CD8-positive, alpha-beta memory T cell (primary cell): ENCODE data around the gene ST3GAL4. TPM values are rescaled to one million over a fixed set of nuclear protein-coding genes. Genes with fewer than 3 reads are reported as not detected.

Source experiments
- CTCF ChIA-PET: fragments of 350-600 bp; sonication (Branson Sonifier 250); formaldehyde crosslinking; loops from one replicate; lab custom pipeline; 2021; ENCODE audit warnings: antibody characterized with exemption; lab: Charles Lee
- POLR2A ChIA-PET: fragments of 350-600 bp; sonication (Branson Sonifier 250); formaldehyde crosslinking; loops from one replicate; lab custom pipeline; 2021; ENCODE audit warnings: antibody characterized with exemption; lab: Charles Lee
- DNase-seq, 5 donors: peaks; one replicate each; pipeline versions ENCODE4 v3.0.0 to v3.0.0-alpha.2; 2020 to 2022; ENCODE audit warnings: mixed read lengths in 1 of 5
- H3K27ac ChIP-seq: one replicate; pipeline ENCODE4 v1.7.0; 2013; ENCODE audit warnings: low read depth, mild to moderate bottlenecking, low read length, moderate library complexity
- H3K27me3 ChIP-seq: 2 replicates; pipeline ENCODE4 v1.7.0; 2013; ENCODE audit warnings: low read length, mild to moderate bottlenecking; ENCODE audit not compliant: insufficient read depth, poor library complexity, severe bottlenecking
- H3K36me3 ChIP-seq: 2 replicates; pipeline ENCODE4 v1.7.0; 2013; ENCODE audit warnings: mild to moderate bottlenecking, low read length, moderate library complexity; ENCODE audit not compliant: insufficient read depth
- H3K4me1 ChIP-seq: 2 replicates; pipeline ENCODE4 v1.7.0; 2013; ENCODE audit warnings: mild to moderate bottlenecking, low read length, moderate library complexity; ENCODE audit not compliant: insufficient read depth
- H3K4me3 ChIP-seq: 2 replicates; pipeline ENCODE4 v1.7.0; 2013; ENCODE audit warnings: mild to moderate bottlenecking, low read length
- H3K9me3 ChIP-seq: 2 replicates; pipeline ENCODE4 v1.7.0; 2013; ENCODE audit warnings: mild to moderate bottlenecking, low read length
- H3K27ac Mint-ChIP-seq, 8 donors: one replicate each; pipeline ENCODE4 v1.8.0; 2020 to 2021; ENCODE audit warnings: mixed read lengths in 8 of 8, mild to moderate bottlenecking in 6 of 8, inconsistent platforms in 3 of 8, moderate library complexity in 3 of 8
- H3K27me3 Mint-ChIP-seq, 2 donors: one replicate each; pipeline ENCODE4 v1.8.0; 2020 to 2021; ENCODE audit warnings: mixed read lengths in 2 of 2, mild to moderate bottlenecking in 1 of 2, moderate library complexity in 1 of 2
- H3K36me3 Mint-ChIP-seq, 3 donors: one replicate each; pipeline ENCODE4 v1.8.0; 2020 to 2021; ENCODE audit warnings: mixed read lengths in 3 of 3, inconsistent platforms in 1 of 3, mild to moderate bottlenecking in 1 of 3
- H3K4me1 Mint-ChIP-seq, 3 donors: one replicate each; pipeline ENCODE4 v1.8.0; 2020 to 2021; ENCODE audit warnings: mixed read lengths in 3 of 3, inconsistent platforms in 1 of 3, mild to moderate bottlenecking in 1 of 3
- H3K4me3 Mint-ChIP-seq, 7 donors: one replicate each; pipeline ENCODE4 v1.8.0; 2020 to 2021; ENCODE audit warnings: mixed read lengths in 7 of 7, mild to moderate bottlenecking in 6 of 7, moderate library complexity in 4 of 7, inconsistent platforms in 2 of 7
- H3K9me3 Mint-ChIP-seq, 5 donors: one replicate each; pipeline ENCODE4 v1.8.0; 2020 to 2022; ENCODE audit warnings: mixed read lengths in 5 of 5, mild to moderate bottlenecking in 3 of 5, moderate library complexity in 2 of 5, inconsistent platforms in 1 of 5
- polyA plus RNA-seq: library from polyadenylated mRNA; unstranded; fragments of 300-500 nt; fragmentation: Illumina TruSeq; gene quantifications from one replicate; pipeline ENCODE4 v1.2.3, GENCODE V29; 2021
- total RNA-seq, 2 experiments: library from RNA; stranded (reverse); gene quantifications; one replicate each; pipeline ENCODE4 v1.2.3, GENCODE V29; 2021

ST3GAL4 gene
- total and polyA plus RNA-seq, 3 experiments from 2014 or later, result 8.3 to 12.5 (median 11.0) TPM

DNA sequence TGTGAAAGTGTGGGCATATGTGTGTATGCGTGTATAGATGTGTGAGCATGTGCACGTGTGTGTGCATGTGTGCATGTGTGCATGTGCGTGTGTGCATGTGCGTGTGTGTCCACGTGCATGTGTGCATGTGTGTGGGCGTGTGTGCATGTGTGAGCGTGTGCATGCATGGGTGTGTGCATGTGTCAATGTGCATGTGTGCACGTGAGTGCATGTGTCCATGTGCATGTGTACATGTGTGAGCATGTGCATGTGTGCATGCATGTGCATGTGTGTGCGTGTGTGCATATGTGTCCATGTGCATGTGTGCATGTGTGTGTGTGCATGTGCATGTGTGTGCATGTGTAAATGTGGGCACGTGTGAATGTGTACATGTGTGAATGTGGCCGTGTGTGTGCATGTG, 95.3 kb downstream of the ST3GAL4 start:
- H3K4me3 Mint-ChIP-seq, result no peak overlapping the region

DNA sequence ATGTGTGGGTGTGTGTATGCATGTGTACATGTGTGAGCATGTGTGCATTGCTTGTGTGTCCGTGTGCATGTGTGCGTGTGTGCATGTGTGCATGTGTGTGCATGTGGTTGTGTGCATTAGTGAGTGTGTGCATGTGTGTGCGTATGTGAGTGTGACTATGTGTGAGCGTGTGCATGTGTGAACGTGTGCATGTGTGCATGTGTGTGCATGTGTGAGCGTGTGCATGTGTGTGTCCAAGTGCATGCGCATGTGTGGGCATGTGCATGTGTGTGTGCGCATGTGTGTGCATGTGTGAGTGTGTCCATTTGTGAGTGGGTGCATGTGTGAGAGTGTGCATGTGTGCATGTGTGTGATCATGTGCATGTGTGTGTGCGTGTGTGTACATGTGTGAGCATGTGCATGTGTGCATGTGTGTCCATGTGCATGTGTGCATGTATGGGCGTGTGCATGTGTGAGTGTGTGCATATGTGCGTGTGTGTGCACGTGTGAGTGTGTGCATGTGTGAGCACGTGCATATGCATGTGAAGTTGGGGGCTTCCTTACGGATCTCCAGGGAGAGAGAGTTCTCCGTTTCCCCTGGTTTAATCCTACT, 95.8 kb downstream of the ST3GAL4 start:
- no peak overlapping the region for H3K4me3 Mint-ChIP-seq
- H3K9me3 Mint-ChIP-seq, result peaks cover 0 to 2% (median 0%) of the 10 kb centered on the region in 5 donors
- DNase-seq, result no peak
- H3K36me3 ChIP-seq, result no peaks in the 10 kb centered on the region
- H3K9me3 ChIP-seq, result no peaks in the 10 kb centered on the region
- H3K4me3 ChIP-seq, result no peak overlapping the region
- peaks cover 0 to 3% of the 10 kb centered on the region in 2 donors for H3K27me3 Mint-ChIP-seq
- CTCF ChIA-PET, result no interaction called here
- POLR2A ChIA-PET, result no interaction called here
- H3K27me3 ChIP-seq, result no peaks in the 10 kb centered on the region
- no peaks in the 10 kb centered on the region for H3K36me3 Mint-ChIP-seq
- no peaks in the 10 kb centered on the region for H3K4me1 ChIP-seq
- H3K4me1 Mint-ChIP-seq, result peaks cover 0 to 3% (median 2%) of the 10 kb centered on the region in 3 donors
- H3K27ac ChIP-seq, result no peak overlapping the region
- no peak overlapping the region for H3K27ac Mint-ChIP-seq

More for the DNA sequence above, 95.3 kb downstream of the ST3GAL4 start:
- ChIA-PET POLR2A (no interaction called here), CTCF (no interaction called here)
- no peak overlapping the region for H3K27ac ChIP-seq
- Mint-ChIP-seq H3K27me3 (peaks cover 0 to 3% of the 10 kb centered on the region in 2 donors), H3K27ac (no peak overlapping the region), H3K9me3 (peaks cover 0 to 2% (median 0%) of the 10 kb centered on the region in 5 donors), H3K36me3 (no peaks in the 10 kb centered on the region), H3K4me1 (peaks cover 0 to 3% (median 2%) of the 10 kb centered on the region in 3 donors)
- H3K36me3 ChIP-seq, result no peaks in the 10 kb centered on the region
- H3K9me3 ChIP-seq, result no peaks in the 10 kb centered on the region
- no peak for DNase-seq
- no peak overlapping the region for H3K4me3 ChIP-seq
- no peaks in the 10 kb centered on the region for H3K4me1 ChIP-seq
- no peaks in the 10 kb centered on the region for H3K27me3 ChIP-seq

DNA sequence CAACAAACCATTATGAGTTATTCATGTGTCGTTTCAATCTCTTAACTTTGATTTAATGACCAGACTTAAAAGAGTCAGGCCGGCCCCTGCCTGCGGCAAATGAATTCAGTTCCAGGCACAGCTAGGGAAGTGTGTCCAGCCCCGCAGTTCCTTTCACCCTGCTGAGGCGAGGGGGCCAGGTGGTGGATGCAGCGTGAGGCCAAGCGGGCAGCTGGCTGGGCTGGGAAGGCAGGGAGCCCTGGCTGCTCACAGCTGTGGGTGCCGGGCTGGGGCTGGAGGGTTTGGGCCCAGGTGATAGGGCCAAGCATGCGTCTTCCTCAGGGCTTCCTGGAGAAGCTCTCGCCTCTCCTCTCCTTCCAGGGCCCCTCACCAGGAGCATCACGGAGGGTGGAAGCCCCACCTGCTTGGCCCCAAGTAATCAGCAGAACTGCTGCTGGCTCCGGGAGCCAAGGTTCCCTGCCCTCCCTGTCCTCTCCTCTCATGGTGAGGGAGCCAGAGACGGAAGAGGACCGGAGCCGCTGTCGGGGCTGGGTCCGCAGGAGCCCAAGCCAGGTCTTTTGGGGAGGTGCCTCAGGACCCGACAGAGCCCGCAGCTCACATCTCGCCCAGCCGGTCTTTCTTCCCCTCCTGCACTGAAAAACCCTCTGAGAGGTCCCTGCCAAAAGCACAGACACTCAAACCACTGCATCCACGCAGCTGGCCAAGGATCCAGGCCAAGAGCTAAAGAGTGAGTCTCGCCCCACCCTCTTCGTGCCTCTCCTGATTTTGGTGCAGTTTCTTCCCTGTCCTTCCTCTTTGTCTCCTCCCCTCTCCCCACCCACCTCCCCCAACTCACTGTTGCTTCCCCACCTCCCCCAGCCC, 97.0 kb downstream of the ST3GAL4 start:
- no peaks in the 10 kb centered on the region for H3K4me1 ChIP-seq
- H3K27me3 ChIP-seq, result no peaks in the 10 kb centered on the region
- Mint-ChIP-seq H3K9me3 (peaks cover 0 to 2% (median 0%) of the 10 kb centered on the region in 5 donors), H3K4me1 (peaks cover 0 to 3% (median 2%) of the 10 kb centered on the region in 3 donors), H3K36me3 (no peaks in the 10 kb centered on the region), H3K27ac (no peak overlapping the region), H3K4me3 (no peak overlapping the region), H3K27me3 (peaks cover 0 to 3% of the 10 kb centered on the region in 2 donors)
- no peaks in the 10 kb centered on the region for H3K36me3 ChIP-seq
- no peak overlapping the region for H3K27ac ChIP-seq
- no peak for DNase-seq
- no peaks in the 10 kb centered on the region for H3K9me3 ChIP-seq
- ChIA-PET POLR2A (no interaction called here), CTCF (no interaction called here)
- H3K4me3 ChIP-seq, result no peak overlapping the region

DNA sequence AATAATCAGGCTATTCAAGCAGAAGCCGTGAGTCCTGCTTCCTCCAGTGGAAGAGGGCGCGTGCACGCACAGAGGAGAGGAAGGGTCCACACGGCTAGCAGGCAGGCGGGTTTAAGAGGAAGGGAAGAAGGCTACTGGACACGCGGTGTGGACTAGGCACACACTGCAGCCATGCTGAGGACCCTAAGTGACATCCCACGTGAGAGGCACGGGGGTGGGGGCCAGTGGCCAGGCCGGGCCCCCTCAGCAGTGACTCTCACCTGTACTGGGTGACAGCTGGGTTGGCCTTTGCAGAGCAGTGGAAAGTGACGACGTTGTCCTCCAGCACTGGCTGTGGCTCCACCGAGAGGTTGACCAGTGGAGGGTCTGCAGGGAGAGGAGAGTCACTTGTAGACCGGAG, 100.6 kb downstream of the ST3GAL4 start:
- CTCF ChIA-PET, result no interaction called here

DNA sequence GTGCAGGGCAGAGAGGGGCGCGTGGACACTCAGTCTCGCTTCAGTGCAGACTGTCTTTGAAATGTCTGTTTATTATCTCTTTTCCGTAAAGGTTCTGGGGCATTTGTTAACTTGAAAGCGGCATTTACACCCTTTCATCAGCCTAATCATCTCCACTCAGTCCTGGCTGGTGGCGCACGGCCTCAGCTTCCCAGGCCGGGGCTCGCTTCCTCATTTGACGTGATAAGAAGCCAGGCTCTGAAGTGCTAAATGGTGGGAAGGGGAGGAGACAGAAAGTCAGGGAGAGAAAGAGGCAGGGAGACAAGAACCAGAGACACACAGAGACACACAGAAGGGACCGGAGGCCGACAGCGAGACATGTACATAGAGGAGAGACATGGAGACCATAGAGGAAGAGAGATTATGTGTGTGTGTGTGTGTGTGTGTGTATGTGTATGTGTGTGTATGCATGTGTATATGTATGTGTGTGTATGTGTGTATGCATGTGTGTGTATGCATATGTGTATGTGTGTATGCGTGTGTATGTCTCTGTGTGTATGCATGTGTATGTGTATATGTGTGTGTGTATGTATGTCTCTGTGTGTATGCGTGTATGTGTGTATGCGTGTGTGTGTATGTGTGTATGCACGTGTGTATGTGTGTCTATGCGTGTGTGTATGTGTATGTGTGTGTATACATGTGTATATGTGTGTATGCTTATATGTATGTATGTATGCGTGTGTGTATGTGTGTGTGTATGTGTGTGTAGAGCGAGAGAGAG, 101.5 kb downstream of the ST3GAL4 start:
- Mint-ChIP-seq H3K27me3 (peaks cover 4 to 13% of the 10 kb centered on the region in 2 donors), H3K36me3 (no peaks in the 10 kb centered on the region), H3K27ac (no peak overlapping the region), H3K4me3 (no peak overlapping the region), H3K9me3 (no peaks in the 10 kb centered on the region), H3K4me1 (no peaks in the 10 kb centered on the region)
- Histone ChIP-seq H3K4me1 (no peaks in the 10 kb centered on the region), H3K27ac (no peak overlapping the region), H3K27me3 (no peaks in the 10 kb centered on the region), H3K9me3 (no peaks in the 10 kb centered on the region), H3K4me3 (no peak overlapping the region), H3K36me3 (no peaks in the 10 kb centered on the region)
- DNase-seq, result no peak
- ChIA-PET POLR2A (no interaction called here), CTCF (no interaction called here)

More for the DNA sequence above, 100.6 kb downstream of the ST3GAL4 start:
- Mint-ChIP-seq H3K36me3 (no peaks in the 10 kb centered on the region), H3K4me3 (no peak overlapping the region), H3K4me1 (no peaks in the 10 kb centered on the region), H3K27me3 (peaks cover 4 to 13% of the 10 kb centered on the region in 2 donors), H3K27ac (no peak overlapping the region), H3K9me3 (no peaks in the 10 kb centered on the region)
- no peak for DNase-seq
- Histone ChIP-seq H3K4me1 (no peaks in the 10 kb centered on the region), H3K4me3 (no peak overlapping the region), H3K9me3 (no peaks in the 10 kb centered on the region), H3K27me3 (no peaks in the 10 kb centered on the region), H3K27ac (no peak overlapping the region), H3K36me3 (no peaks in the 10 kb centered on the region)
- POLR2A ChIA-PET, result no interaction called here

DNA sequence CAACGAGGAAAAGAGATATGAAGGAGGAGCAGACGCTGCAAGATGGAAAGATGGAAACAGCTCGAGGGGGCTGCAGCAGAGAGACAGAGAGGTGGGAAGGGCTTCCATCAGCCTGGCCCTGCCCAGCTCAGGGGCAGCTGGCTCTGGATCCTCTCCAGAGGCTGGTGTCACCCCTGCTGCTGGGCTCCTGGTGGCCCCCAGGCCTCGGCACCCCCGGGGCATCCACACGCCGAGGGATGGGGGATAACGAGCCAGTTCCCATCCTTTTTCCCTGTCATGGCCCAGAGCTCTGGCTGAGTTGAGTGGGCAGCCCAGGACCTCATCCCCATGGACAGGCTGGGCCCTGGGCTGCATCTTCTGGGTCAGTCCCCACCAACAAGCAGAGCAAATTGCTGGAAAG, 102.3 kb downstream of the ST3GAL4 start:
- POLR2A ChIA-PET, result no interaction called here
- no peaks in the 10 kb centered on the region for H3K9me3 ChIP-seq
- no peaks in the 10 kb centered on the region for H3K4me1 ChIP-seq
- H3K4me3 ChIP-seq, result no peak overlapping the region
- Mint-ChIP-seq H3K27ac (no peak overlapping the region), H3K27me3 (peaks cover 4 to 13% of the 10 kb centered on the region in 2 donors), H3K9me3 (no peaks in the 10 kb centered on the region), H3K4me1 (no peaks in the 10 kb centered on the region), H3K36me3 (no peaks in the 10 kb centered on the region), H3K4me3 (no peak overlapping the region)
- no peak for DNase-seq
- CTCF ChIA-PET, result interaction anchor here (2.0 kb wide), 1 partner anchor 23 kb away, joined by 8 read pairs; no protein-coding TSS in a partner anchor
- H3K27ac ChIP-seq, result no peak overlapping the region
- no peaks in the 10 kb centered on the region for H3K36me3 ChIP-seq
- no peaks in the 10 kb centered on the region for H3K27me3 ChIP-seq

DNA sequence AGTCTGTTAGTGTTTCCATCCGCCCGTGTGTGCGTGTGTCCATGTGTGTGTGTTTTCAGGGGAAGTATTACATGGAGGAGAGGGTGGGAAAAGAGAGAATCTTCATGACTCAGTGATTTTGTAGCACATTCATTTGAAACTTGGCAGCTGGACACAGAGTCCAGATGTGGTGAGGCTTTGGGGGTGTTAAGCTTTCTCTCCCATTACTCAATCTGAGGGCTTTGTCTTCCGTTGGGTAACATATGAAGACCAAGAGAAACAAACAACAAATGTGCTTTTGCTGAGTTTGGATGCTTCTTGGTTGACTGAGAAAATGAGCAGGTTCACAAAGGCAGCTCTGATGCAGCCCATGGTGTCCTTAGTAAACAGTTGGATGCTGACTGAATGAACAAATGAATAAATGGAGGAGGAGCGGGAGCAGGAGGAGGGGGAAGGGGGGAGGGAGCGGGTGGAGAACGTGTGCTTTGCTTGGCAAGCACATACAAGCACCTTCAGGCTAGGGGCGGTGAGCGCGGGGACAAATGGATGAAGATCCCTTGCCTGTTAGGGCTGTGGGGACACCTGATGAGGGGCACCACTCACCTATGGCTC, 104.3 kb downstream of the ST3GAL4 start:
- POLR2A ChIA-PET, result no interaction called here
- peaks cover 7 to 13% of the 10 kb centered on the region in 2 donors for H3K27me3 Mint-ChIP-seq
- peaks cover 1 to 5% (median 2%) of the 10 kb centered on the region in 3 donors for H3K4me1 Mint-ChIP-seq

More for the DNA sequence above, 104.3 kb downstream of the ST3GAL4 start:
- Histone ChIP-seq H3K9me3 (no peaks in the 10 kb centered on the region), H3K36me3 (no peaks in the 10 kb centered on the region), H3K4me3 (no peak overlapping the region), H3K27me3 (no peaks in the 10 kb centered on the region), H3K4me1 (no peaks in the 10 kb centered on the region), H3K27ac (no peak overlapping the region)
- Mint-ChIP-seq H3K27ac (no peak overlapping the region), H3K4me3 (no peak overlapping the region), H3K36me3 (no peaks in the 10 kb centered on the region), H3K9me3 (no peaks in the 10 kb centered on the region)
- CTCF ChIA-PET, result interaction anchor here (2.0 kb wide), 1 partner anchor 21 kb away, joined by 8 read pairs; no protein-coding TSS in a partner anchor
- DNase-seq, result no peak
